ENCODE measurements around the gene WIPF2.

DNA sequence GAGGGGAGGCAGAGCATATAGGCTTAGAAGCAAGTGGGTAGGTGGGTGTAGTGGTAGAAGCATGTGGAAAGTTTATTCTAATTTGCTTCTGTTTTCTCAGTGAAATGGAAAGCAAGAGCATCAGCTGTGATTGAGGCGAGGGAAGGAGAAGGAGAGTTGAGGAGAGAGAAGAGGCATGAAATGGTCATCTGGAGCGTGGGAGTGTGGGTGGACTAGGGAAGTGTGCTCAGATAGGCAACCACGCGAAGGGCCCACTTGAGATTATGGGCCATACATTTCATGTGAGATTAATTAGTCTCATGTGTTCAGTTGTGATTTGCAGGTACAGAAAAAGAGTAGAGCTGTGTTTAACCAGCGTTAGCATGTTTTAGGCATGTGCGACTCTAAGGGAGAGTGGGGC is 47.8 kb downstream of the WIPF2 start:
- no peak for TF ChIP-seq CTCF (IDR thresholded peaks at IDR 0.05; ENCODE audit: low read depth, low read length)
- TF ChIP-seq, protein P1, sequence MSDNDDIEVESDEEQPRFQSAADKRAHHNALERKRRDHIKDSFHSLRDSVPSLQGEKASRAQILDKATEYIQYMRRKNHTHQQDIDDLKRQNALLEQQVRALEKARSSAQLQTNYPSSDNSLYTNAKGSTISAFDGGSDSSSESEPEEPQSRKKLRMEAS (IDR thresholded peaks at IDR 0.05; ENCODE audit: low read depth, low read length): no peak

All from NB4 (cell line).